HL-60/S4 treated with phorbol 12-myristate 13-acetate at 8.2 ng/mL for 4 days and 3 days (cell line): ENCODE data around the gene COL25A1.
"Not testable (repeated sequence)": the region's sequence is repeated elsewhere in the genome, so short reads cannot be mapped to it uniquely, and the experiment has no call there.

Experiments
- in situ Hi-C: fragments of 300-500 bp; cut with MboI; formaldehyde crosslinking; loops from 2 replicates; pipeline ENCODE4 v1.15.0; 2022; ENCODE audit warnings: low sequenced_read_pairs

The COL25A1 gene

DNA sequence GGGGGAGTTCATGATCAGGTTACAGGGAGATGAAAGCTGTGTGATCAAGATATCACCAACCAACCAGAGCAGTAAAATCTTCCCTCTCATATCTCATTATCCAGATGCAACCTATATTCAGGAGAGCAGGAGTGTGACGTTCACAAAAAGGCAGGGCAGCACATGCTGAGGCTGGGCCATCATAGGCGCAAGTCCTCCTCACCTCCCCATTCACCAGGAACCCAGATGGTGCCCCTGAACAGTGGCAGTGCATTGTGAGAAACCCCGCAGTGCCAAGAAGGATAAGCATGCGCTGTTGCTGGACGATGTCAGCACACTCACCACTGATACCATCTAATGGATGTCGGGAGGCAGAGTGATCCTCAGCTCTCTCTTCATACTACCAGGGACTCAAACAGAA is 170.9 kb downstream of the COL25A1 start:
- in situ Hi-C loops: no loop called here

DNA sequence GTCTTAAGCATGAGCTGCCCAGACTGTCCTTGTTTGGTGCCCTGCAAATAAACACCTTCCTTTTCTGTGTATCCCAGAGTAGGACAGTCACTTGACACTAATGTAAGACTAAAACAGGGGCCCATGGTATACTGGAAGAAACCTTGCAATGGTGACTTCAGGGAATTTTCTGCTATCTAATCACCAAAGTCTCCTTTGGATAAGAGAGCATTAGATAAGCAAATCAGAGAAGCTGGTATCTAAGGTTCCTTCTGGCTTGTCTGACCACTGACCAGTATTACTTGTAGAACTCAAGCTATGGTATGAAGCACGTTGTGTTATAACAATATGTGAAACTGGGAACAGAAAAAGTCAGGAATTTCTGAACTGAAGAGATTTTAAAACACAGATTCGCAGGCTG is 173.9 kb downstream of the COL25A1 start:
- in situ Hi-C loops: no loop called here

DNA sequence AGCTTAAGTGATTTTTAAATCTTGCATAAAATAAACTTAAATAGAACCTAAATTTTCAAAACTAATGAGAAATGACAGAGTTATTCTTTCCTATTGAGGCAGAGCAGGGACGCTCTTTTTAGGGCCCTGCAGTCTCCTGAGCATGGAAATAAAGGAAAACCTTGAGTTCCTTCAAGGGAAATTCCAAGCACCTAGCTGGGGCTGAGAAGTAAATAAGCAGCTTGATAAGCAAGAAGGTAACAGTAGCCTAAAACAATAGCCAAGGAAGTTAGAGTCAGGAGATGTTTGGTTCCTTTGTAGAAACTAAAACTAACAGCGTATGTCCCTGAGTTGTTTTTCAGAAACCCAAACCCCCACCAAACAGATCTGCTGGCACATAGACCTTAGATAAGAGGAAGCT is 174.6 kb downstream of the COL25A1 start:
- in situ Hi-C loops: no loop called here

DNA sequence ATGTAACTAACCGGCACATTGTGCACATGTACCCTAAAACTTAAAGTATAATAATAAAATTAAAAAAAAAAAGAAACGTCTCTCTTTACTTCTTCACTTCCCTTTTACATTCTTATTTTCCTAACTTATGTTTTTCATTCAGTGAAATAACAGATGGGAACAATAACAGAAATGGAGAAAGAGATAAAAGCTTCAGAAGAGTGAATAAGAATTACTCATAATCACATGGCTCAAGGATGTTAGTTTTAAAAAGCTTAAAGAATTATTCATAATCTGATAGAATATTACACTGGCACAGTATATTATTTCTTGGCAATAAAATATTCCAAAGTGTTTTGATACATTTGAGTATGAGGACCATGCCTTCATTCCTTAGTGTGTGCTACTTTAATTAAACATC is 175.6 kb downstream of the COL25A1 start:
- in situ Hi-C loops: no loop called here

DNA sequence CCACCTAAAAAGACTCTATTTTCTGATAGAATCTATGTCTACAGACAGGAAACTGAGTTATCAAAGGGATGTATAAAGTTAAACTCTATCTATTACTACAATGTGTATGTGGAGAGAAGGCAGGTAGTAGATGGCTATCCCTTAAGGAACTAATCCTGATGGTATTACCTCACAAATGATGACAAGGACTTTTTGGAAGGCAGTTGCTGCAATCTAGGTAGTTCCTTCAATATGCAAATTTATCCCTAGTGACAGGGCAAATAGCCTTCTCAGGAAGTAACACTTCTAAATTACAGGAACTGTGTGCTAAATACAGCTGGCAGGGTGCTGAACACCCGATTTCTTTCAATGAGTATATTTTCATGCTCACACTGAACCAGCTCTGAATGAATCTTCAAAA is 177.4 kb downstream of the COL25A1 start:
- in situ Hi-C loops: no loop called here

DNA sequence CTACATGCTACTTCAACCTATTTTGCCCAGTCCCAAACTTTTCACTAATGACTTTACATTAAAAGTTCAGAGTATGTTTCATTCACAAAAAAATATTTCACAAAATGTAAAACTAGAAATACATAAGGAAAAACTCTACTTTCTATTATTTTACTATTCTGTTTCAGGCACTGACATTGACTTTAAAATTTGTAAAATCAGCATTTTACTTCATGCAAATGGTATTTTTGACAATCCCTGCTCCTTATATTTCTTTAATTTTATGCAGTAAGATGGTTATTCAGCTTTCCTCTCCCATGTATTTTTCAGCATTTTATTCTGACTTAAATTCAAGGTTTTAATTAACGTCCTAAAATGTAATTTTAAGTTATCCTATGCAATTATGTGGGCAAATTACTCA is 178.5 kb downstream of the COL25A1 start:
- in situ Hi-C loops: no loop called here

DNA sequence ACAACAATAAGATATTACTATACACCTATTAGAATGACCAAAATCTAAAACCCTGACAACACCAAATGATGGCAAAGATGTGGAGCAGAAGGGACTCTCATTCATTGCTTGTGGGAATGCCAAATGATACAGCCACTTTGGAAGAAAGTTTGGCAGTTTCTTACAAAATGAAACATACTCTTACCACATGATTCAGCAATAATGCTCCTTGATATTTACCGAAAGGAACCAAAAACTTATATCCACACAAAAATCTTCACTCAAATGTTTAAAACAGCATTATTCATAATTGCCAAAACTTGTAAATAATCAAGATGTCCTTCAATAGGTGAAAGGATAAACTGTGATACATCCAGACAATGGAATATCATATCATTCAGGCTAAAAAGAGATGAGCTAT is 180.9 kb downstream of the COL25A1 start:
- in situ Hi-C loops: no loop called here

DNA sequence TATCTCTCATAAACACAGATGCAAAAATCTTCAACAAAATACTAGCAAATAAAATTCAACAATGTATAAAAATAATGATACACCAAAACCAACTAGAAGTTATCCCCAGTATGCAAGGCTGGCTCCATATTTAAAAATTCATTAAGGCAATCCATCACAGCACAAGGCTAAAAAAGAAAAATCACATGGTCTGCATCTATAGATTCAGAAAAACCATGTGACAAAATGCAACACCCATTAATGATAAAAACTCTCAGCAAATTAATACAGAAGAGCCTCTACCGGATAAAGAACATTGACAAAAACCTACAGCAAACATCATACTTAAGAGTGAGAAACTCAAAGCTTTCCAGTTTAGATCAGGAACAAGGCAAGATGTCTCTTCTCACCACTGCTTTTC is 182.6 kb downstream of the COL25A1 start:
- in situ Hi-C loops: no loop called here

DNA sequence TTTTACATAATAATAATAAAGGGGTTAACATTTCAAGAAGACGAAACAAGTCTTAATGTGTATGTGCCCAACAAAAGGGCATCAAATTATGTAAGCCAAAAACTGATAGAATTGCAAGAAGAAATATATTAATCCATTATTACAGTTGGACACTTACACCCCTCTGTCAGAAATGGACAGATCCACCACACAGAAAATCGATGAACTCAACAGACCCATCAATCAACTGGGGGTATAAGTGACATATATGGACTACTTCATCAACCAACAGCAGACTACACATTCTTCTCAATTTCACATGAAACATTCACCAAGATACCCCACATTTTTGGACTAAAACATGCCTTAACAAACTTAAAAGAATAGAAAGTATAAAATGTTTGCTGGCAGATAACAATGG is 183.8 kb downstream of the COL25A1 start:
- in situ Hi-C loops: no loop called here

DNA sequence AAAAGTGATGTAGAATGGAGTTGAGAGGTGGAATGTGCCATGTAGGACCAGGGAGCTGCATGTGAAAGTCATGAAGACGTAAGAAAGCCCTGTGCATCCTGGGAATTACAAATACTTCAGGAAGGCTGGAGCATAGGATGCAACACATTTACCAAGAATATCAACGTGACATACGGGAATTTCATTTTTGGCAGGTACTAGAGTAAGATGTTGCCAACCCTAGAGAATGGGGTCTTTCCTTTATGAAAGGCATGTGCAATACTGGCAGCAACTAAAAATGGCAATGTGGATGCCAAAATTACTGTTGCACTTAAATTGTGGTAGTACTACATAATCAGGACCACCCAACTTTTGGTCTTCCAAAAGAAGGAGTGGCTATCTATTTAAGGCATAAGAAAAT is 188.0 kb downstream of the COL25A1 start:
- in situ Hi-C loops: no loop called here

DNA sequence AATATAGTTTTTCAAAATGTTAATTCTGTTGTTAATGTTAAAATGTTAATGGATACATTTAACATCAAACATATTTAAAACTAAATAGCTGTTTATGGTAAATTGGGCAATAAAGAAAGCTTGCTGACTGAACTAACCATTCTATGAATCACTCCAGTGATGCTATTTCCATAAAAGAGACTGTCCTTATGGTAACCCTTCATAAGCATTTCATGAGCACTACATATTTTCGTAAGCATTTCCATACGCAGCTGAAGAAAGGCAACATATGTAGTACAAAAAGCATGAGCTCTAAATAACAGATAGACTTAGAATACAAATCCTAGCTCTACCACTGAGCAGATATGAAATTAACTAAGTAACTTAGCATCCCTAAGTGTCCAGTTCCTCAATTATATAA is 188.9 kb downstream of the COL25A1 start:
- in situ Hi-C loops: no loop called here

DNA sequence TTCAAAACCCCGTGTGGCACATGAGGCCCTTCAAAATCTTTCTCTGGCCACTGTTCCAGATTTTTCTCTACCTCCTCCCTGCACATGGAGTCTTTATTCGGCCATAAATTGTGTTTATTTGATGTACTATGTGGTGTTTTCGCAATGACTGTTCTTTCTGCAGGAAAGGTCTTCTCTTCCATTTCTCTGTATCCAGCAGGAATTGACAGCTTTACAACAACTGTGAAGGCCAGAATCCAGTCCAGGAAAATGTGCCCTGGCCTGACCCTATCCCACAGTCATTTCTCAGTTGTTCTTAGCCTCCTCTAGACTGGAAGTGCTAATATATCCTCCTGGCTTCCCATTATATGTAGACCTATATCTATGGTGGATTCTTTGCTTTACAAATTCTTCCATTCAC is 191.4 kb downstream of the COL25A1 start:
- in situ Hi-C loops: no loop called here

DNA sequence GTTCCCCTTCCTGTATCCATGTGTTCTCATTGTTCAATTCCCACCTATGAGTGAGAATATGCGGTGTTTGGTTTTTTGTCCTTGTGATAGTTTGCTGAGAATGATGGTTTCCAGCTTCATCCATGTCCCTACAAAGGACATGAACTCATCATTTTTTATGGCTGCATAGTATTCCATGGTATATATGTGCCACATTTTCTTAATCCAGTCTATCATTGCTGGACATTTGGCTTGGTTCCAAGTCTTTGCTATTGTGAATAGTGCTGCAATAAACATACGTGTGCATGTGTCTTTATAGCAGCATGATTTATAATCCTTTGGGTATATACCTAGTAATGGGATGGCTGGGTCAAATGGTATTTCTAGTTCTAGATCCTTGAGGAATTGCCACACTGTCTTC is 194.2 kb downstream of the COL25A1 start:
- in situ Hi-C loops: not testable (repeated sequence)

DNA sequence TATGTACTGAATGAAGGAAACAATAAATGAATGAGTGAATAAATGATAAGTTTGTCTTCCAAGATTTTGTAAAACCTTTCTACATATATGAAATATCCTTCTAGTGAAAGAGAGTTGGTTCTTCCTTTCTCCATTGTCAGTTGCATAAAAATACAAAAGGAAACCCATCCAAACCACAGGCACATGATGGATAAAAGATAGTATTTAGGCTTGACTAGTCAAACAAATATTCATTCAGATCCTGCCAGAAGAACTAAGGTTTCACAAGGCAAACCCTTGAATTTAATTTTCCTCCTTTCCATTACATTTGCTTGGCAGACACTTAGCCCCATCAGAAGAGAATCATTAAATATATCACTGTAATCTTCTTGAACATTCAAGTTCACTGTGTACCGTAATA is 208.4 kb downstream of the COL25A1 start:
- in situ Hi-C loops: no loop called here

DNA sequence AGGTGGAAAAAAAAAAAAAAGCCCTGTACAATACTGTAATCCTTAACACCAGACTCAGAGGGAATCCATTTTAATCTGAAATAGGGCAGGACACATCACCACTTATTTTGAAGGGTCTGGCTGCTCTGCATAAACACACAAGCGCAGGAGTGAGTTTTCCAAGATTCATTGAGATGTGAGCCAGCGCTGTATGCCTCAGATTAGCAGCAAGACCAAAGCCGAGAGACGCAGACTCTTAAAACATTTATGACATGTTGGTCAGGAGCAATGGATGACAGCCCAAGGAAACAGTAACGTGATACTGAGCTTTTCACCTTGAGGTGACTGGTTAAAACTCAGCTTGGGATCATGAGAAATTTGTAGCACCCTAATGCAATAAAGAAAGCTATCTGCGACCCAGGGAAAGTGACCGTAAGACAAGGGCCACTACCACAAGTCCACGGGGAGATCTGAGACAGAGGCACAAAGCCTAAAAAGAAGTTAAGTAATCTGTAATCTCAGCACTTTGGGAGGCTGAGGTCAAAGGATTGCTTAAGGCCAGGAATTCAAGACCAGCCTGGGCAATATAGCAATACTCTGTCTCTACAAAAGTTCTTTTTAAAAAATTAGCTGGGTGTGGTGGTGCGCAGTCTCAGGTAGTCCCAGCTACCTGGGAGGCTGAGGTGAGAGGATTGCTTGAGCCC is 210.6 kb downstream of the COL25A1 start:
- in situ Hi-C loops: no loop called here

DNA sequence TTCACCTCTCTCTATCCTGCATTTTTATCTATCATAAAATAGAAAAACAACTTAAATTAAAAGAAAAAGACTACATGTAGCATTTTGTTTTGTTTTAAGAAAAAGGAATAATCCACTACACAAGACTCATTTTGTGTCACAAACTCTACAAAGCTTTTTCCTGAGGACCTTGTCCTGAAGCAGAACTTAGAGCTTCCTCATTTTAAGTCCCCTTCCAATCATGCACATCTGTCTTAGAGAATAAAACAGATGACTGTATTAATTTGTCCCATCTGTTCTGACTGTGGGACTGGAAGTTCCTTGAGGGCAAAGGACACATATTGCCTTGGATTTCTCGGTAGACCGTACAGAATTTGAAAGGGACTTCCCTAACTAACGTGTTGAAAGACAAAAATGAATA is 218.5 kb downstream of the COL25A1 start:
- in situ Hi-C loops: no loop called here

DNA sequence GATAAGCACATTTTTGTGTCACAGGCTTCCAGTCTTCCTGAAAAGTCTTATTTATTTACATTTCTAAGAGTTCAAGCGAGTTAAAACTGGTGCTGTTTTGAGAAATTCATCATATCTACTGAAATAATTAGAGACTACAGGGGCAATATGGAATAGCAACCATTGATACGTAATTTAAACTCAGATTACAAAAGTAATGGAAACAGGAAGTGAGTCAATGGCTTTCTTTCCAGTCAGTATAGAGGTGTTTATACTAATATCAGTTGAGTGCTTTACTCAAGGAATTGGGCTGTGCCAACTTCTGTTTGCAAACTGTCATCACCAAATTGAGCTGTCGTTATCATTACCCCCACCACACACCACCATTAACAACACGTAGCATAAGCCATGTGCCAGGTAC is 222.7 kb downstream of the COL25A1 start:
- in situ Hi-C loops: no loop called here

DNA sequence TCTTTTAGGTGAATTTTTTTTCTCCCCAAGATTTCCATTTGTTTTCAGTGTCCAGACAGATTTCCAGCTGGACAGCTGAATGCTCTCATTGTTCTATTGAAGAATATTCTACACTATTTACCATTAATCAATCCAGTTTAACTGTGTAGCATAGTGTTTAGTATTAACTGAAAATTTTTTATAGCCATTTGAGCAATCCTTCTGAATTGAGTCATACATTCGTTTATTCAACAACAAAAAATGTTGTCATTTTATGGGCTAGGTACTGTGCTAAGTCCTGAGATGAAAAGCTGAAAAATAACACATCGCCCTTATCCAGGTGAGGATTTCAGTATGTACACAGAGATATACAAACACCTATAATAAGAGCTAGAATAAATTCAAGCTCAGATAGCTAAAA is 223.3 kb downstream of the COL25A1 start:
- in situ Hi-C loops: no loop called here

DNA sequence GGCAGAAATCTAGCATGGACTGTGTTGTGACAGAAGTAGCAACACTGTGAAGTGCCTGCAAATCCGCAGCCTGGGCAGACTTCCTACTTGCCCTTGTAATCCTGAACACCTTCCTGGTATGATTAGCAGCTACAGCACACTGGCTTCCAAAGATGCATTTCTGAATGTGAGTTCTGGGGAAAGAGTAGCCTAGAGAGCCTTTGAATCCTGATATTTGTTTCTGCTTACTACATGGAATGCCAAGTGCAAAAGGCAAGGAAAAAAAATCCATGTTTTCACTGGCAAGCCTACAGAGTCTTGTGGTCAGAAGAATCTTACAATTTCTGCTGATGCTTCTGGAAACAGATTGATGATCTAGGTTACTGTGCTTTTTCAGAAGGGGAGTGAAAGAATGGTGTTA is 223.7 kb downstream of the COL25A1 start:
- in situ Hi-C loops: no loop called here

DNA sequence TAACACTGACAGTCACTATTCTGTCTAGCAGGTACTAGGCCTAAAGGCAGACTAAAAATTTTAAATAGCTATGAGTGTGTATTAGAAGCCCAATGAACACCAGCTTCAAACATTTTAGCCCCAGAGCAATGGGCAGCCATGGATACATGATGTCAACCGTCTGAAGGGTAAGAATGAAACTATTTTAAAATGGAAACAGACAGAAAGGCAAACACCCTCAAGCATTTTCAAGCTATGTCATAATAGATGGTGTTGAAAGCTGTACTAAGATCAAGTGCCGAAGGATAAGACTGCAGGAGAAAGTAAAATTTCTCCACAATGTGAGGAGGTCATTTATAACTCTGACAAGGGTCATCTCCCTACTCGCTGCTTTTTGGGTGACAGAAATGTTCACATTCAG is 225.0 kb downstream of the COL25A1 start:
- in situ Hi-C loops: no loop called here

DNA sequence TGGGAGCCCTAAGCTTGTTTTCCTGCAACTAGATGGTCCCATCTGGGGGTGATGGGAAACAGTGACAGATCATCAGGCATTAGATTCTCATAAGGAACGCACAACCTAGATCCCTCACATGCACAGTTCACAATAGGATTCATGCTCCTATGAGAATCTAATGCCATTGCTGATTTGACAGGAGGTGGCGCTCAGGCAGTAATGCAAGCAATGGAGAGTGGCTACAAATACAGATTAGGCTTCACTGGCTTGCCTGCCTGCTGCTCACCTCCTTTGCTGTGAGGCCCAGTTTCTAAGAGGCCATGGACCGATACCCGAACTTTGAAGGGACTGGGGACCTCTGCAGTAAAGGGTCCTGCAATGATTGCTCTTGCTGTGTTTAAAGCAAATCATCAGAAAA is 225.7 kb downstream of the COL25A1 start:
- in situ Hi-C loops: not testable (repeated sequence)

DNA sequence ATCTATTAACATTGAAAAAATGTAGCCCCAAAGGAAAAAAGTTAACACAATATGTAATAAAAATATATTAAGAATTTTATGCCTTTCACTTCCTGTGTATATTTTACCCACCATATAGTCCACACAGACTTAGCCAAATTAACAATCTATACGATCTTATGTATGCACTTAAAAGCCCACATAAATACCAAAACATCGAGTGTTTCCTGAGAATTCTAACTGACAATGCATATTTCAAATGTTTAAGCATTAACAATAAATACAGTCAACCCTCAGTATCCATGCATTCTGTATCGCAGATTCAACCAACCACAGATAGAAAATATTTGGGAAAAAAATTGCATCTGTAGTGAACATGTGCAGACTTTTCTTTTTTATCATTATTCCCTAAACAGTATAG is 226.8 kb downstream of the COL25A1 start:
- in situ Hi-C loops: no loop called here

DNA sequence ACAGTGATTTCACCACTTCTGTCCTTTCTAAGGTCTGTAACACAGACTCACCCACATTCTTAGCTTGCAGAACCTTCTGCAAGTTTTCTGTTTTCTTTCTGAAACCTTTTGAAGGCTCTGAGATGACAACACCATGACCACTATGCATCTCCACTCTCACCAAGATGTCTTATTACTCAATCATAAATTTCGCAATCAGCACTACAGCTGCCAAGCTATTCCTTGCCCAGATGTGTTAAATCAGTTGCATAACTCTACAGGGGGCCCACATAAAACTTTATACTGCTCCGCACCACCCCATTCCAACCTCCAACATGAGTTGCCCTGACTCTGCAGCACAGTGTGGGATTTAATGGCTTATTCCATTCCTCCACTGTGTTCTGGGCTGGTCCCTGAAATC is 229.9 kb downstream of the COL25A1 start:
- in situ Hi-C loops: no loop called here

DNA sequence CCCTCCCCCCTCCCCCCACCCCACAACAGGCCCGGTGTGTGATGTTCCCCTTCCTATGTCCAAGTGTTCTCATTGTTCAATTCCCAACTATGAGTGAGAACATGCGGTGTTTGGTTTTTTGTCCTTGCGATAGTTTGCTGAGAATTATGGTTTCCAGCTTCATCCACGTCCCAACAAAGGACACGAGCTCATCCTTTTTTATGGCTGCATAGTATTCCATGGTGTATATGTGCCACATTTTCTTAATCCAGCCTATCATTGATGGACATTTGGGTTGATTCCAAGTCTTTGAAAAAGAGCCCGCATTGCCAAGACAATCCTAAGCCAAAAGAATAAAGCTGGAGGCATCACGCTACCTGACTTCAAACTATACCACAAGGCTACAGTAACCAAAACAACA is 231.8 kb downstream of the COL25A1 start:
- in situ Hi-C loops: not testable (repeated sequence)
